ENCODE results near the gene ADAP1. TPM values are rescaled to one million over a fixed set of nuclear protein-coding genes. Genes with fewer than 3 reads are reported as not detected.
A peak's percentile ranks its signal among the peaks of the same experiment; 100 is the strongest.

The ADAP1 gene
- total and polyA plus RNA-seq, 2 of the 13 experiments (the other 11 are each of a cell fraction or from before 2014, with no cell fraction given): 10.5 to 24.6 TPM

DNA sequence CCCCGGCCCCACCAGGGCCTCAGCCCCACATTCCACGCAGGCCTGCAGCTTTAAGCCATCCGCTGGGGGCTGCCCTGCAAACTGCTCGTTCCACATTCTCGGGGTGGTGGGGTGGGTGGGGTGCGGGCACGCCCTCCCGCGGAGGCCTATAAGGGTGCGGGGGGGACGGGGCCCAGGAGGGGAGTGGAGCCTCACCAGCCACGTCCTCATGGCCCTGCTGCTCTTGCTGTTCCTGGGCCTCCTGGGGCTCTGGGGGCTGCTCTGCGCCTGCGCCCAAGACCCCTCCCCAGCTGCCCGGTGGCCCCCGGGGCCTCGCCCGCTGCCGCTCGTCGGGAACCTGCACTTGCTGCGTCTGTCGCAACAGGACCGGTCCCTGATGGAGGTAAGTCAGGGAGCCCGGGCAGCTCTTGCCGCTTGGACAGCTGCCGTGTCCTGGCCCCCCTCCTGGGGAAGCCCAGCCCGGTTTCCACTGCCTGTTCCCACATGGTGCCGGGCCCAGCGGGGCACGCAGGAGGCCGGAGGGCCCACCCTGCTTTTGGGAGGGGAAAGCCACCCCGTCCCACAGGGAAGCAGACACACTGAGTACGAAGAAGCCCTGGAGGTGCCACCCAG lies 28.6 kb upstream of the ADAP1 start, which contains the start of gene CYP2W1 (continued):
- TF ChIP-seq, protein P1, sequence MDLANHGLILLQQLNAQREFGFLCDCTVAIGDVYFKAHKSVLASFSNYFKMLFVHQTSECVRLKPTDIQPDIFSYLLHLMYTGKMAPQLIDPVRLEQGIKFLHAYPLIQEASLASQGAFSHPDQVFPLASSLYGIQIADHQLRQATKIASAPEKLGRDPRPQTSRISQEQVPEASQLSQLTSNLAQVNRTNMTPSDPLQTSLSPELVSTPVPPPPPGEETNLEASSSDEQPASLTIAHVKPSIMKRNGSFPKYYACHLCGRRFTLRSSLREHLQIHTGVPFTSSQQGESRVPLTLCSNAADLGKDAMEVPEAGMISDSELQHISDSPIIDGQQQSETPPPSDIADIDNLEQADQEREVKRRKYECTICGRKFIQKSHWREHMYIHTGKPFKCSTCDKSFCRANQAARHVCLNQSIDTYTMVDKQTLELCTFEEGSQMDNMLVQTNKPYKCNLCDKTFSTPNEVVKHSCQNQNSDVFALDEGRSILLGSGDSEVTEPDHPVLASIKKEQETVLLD (CRISPR knock-in tag; IDR thresholded peaks at IDR 0.05; ENCODE audit: low read depth): no peak
- no peak for TF ChIP-seq IKZF1 (IDR thresholded peaks at IDR 0.05)
- TF ChIP-seq, protein P2, sequence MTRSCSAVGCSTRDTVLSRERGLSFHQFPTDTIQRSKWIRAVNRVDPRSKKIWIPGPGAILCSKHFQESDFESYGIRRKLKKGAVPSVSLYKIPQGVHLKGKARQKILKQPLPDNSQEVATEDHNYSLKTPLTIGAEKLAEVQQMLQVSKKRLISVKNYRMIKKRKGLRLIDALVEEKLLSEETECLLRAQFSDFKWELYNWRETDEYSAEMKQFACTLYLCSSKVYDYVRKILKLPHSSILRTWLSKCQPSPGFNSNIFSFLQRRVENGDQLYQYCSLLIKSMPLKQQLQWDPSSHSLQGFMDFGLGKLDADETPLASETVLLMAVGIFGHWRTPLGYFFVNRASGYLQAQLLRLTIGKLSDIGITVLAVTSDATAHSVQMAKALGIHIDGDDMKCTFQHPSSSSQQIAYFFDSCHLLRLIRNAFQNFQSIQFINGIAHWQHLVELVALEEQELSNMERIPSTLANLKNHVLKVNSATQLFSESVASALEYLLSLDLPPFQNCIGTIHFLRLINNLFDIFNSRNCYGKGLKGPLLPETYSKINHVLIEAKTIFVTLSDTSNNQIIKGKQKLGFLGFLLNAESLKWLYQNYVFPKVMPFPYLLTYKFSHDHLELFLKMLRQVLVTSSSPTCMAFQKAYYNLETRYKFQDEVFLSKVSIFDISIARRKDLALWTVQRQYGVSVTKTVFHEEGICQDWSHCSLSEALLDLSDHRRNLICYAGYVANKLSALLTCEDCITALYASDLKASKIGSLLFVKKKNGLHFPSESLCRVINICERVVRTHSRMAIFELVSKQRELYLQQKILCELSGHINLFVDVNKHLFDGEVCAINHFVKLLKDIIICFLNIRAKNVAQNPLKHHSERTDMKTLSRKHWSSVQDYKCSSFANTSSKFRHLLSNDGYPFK (CRISPR knock-in tag; IDR thresholded peaks at IDR 0.05; ENCODE audit: borderline replicate concordance): no peak
- no peak for TF ChIP-seq GATA4 (IDR thresholded peaks at IDR 0.05; ENCODE audit: borderline replicate concordance, low read depth)
- no peak for TF ChIP-seq ZNF556 (CRISPR knock-in tag; IDR thresholded peaks at IDR 0.05; ENCODE audit: borderline replicate concordance)
- TF ChIP-seq SOX6 (IDR thresholded peaks at IDR 0.05): no peak
- 0 out of 2 replicates have a peak, but pooled peaks have one; percentile 26 for TF ChIP-seq SOX6 (CRISPR knock-in tag; IDR thresholded peaks at IDR 0.05)
- TF ChIP-seq HES4 (CRISPR knock-in tag; IDR thresholded peaks at IDR 0.05; ENCODE audit: borderline replicate concordance): no peak; the same call in 1 of the 2 replicates
- no peak for TF ChIP-seq ZZZ3 (CRISPR knock-in tag; IDR thresholded peaks at IDR 0.05; ENCODE audit: borderline replicate concordance)
- TF ChIP-seq, protein P3, sequence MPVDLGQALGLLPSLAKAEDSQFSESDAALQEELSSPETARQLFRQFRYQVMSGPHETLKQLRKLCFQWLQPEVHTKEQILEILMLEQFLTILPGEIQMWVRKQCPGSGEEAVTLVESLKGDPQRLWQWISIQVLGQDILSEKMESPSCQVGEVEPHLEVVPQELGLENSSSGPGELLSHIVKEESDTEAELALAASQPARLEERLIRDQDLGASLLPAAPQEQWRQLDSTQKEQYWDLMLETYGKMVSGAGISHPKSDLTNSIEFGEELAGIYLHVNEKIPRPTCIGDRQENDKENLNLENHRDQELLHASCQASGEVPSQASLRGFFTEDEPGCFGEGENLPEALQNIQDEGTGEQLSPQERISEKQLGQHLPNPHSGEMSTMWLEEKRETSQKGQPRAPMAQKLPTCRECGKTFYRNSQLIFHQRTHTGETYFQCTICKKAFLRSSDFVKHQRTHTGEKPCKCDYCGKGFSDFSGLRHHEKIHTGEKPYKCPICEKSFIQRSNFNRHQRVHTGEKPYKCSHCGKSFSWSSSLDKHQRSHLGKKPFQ (CRISPR knock-in tag; IDR thresholded peaks at IDR 0.05; ENCODE audit: insufficient replicate concordance): no peak
- TF ChIP-seq STAT5B (CRISPR knock-in tag; IDR thresholded peaks at IDR 0.05): 0 out of 2 replicates have a peak, but pooled peaks have one; percentile 48
- no peak for TF ChIP-seq SMC3 (IDR thresholded peaks at IDR 0.05; ENCODE audit: low read length)
- no peak for TF ChIP-seq ZEB1 (IDR thresholded peaks at IDR 0.05; ENCODE audit: insufficient replicate concordance, low read depth)
- TF ChIP-seq RBM39 (IDR thresholded peaks at IDR 0.05; ENCODE audit: low read depth, low read length, poor library complexity, severe bottlenecking): no peak
- no peak for TF ChIP-seq ZNF282 (IDR thresholded peaks at IDR 0.05; ENCODE audit: partially characterized antibody)
- TF ChIP-seq SP1 (IDR thresholded peaks at IDR 0.05): no peak
- TF ChIP-seq SP1 (CRISPR knock-in tag; IDR thresholded peaks at IDR 0.05): peak; percentile 22; the same call in 1 of the 2 replicates
- no peak for TF ChIP-seq ZNF510 (CRISPR knock-in tag; IDR thresholded peaks at IDR 0.05; ENCODE audit: low read depth)
- TF ChIP-seq, protein P4, sequence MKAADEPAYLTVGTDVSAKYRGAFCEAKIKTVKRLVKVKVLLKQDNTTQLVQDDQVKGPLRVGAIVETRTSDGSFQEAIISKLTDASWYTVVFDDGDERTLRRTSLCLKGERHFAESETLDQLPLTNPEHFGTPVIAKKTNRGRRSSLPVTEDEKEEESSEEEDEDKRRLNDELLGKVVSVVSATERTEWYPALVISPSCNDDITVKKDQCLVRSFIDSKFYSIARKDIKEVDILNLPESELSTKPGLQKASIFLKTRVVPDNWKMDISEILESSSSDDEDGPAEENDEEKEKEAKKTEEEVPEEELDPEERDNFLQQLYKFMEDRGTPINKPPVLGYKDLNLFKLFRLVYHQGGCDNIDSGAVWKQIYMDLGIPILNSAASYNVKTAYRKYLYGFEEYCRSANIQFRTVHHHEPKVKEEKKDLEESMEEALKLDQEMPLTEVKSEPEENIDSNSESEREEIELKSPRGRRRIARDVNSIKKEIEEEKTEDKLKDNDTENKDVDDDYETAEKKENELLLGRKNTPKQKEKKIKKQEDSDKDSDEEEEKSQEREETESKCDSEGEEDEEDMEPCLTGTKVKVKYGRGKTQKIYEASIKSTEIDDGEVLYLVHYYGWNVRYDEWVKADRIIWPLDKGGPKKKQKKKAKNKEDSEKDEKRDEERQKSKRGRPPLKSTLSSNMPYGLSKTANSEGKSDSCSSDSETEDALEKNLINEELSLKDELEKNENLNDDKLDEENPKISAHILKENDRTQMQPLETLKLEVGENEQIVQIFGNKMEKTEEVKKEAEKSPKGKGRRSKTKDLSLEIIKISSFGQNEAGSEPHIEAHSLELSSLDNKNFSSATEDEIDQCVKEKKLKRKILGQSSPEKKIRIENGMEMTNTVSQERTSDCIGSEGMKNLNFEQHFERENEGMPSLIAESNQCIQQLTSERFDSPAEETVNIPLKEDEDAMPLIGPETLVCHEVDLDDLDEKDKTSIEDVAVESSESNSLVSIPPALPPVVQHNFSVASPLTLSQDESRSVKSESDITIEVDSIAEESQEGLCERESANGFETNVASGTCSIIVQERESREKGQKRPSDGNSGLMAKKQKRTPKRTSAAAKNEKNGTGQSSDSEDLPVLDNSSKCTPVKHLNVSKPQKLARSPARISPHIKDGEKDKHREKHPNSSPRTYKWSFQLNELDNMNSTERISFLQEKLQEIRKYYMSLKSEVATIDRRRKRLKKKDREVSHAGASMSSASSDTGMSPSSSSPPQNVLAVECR (CRISPR knock-in tag; IDR thresholded peaks at IDR 0.05; ENCODE audit: borderline replicate concordance): peak; percentile 68; the same call in 1 of the 2 replicates
- TF ChIP-seq ZNF563 (CRISPR knock-in tag; IDR thresholded peaks at IDR 0.05): peak; percentile 35; the same call in 1 of the 2 replicates
